IgD-negative memory B cell (primary cell): ENCODE results near the gene KLHL12. TPM values are rescaled to one million over a fixed set of nuclear protein-coding genes. Genes with fewer than 3 reads are reported as not detected.

Experiments used
- H3K27ac Mint-ChIP-seq, 3 donors: one replicate each; pipeline ENCODE4 v1.8.0; 2020 to 2022; ENCODE audit warnings: mild to moderate bottlenecking in 3 of 3, mixed read lengths in 3 of 3, moderate library complexity in 1 of 3
- H3K27me3 Mint-ChIP-seq: one replicate; pipeline ENCODE4 v1.8.0; 2021; ENCODE audit warnings: mixed read lengths
- H3K36me3 Mint-ChIP-seq: one replicate; pipeline ENCODE4 v1.8.0; 2020; ENCODE audit warnings: mild to moderate bottlenecking, mixed read lengths
- H3K4me1 Mint-ChIP-seq, 3 donors: one replicate each; pipeline ENCODE4 v1.8.0; 2020 to 2022; ENCODE audit warnings: mixed read lengths in 3 of 3, mild to moderate bottlenecking in 1 of 3
- H3K4me3 Mint-ChIP-seq, 4 donors: one replicate each; pipeline ENCODE4 v1.8.0; 2020 to 2022; ENCODE audit warnings: mild to moderate bottlenecking in 4 of 4, mixed read lengths in 4 of 4, moderate library complexity in 3 of 4
- H3K9me3 Mint-ChIP-seq, 3 donors: one replicate each; pipeline ENCODE4 v1.8.0; 2020 to 2021; ENCODE audit warnings: mixed read lengths in 3 of 3, mild to moderate bottlenecking in 1 of 3
- polyA plus RNA-seq: library from polyadenylated mRNA; unstranded; fragments of 300-500 nt; fragmentation: Illumina TruSeq; gene quantifications from one replicate; pipeline ENCODE4 v1.2.3, GENCODE V29; 2021

The KLHL12 gene
- polyA plus RNA-seq, 1 donor from 2014 or later = 15.3 TPM

- H3K27me3 Mint-ChIP-seq = no peaks in the 10 kb centered on the region
- H3K4me3 Mint-ChIP-seq = peak overlapping the region in 1 of 4 donors; percentile 40
- H3K4me1 Mint-ChIP-seq = peaks cover 4 to 5% (median 4%) of the 10 kb centered on the region in 3 donors
- H3K36me3 Mint-ChIP-seq = peaks cover 8% of the 10 kb centered on the region
- H3K9me3 Mint-ChIP-seq = no peaks in the 10 kb centered on the region
- no peak overlapping the region for H3K27ac Mint-ChIP-seq
Observed at GRCh38 chr1:202880062-202880461, 47.0 kb downstream of the KLHL12 start.

GRCh38 chr1:202879128-202879527 lies 47.9 kb downstream of the KLHL12 start:
- H3K4me1 Mint-ChIP-seq = peaks cover 4% of the 10 kb centered on the region in 3 donors
- H3K9me3 Mint-ChIP-seq = no peaks in the 10 kb centered on the region
- H3K27ac Mint-ChIP-seq = no peak overlapping the region
- peaks cover 8% of the 10 kb centered on the region for H3K36me3 Mint-ChIP-seq
- H3K27me3 Mint-ChIP-seq = no peaks in the 10 kb centered on the region
- no peak overlapping the region for H3K4me3 Mint-ChIP-seq

- Mint-ChIP-seq H3K27ac (no peak overlapping the region), H3K36me3 (no peaks in the 10 kb centered on the region), H3K27me3 (peaks cover 1% of the 10 kb centered on the region), H3K9me3 (no peaks in the 10 kb centered on the region), H3K4me3 (no peak overlapping the region), H3K4me1 (peaks cover 0 to 3% (median 0%) of the 10 kb centered on the region in 3 donors)
Observed at GRCh38 chr1:202873026-202873425, 54.0 kb downstream of the KLHL12 start.

GRCh38 chr1:202871367-202871766 lies 55.7 kb downstream of the KLHL12 start:
- Mint-ChIP-seq H3K36me3 (no peaks in the 10 kb centered on the region), H3K27ac (no peak overlapping the region), H3K4me3 (no peak overlapping the region), H3K9me3 (no peaks in the 10 kb centered on the region), H3K4me1 (peaks cover 0 to 3% (median 0%) of the 10 kb centered on the region in 3 donors), H3K27me3 (peaks cover 2% of the 10 kb centered on the region)

- peaks cover 26% of the 10 kb centered on the region for H3K27me3 Mint-ChIP-seq
- H3K4me3 Mint-ChIP-seq = peak overlapping the region in 3 of 4 donors; percentile 1 to 80 (median 56)
- H3K4me1 Mint-ChIP-seq = peaks cover 5 to 6% (median 6%) of the 10 kb centered on the region in 3 donors
- no peaks in the 10 kb centered on the region for H3K36me3 Mint-ChIP-seq
- no peaks in the 10 kb centered on the region for H3K9me3 Mint-ChIP-seq
- H3K27ac Mint-ChIP-seq = no peak overlapping the region
Observed at GRCh38 chr1:202862679-202863560, 64.1 kb downstream of the KLHL12 start.

GRCh38 chr1:202861420-202862132 lies 65.5 kb downstream of the KLHL12 start:
- peaks cover 5 to 6% (median 6%) of the 10 kb centered on the region in 3 donors for H3K4me1 Mint-ChIP-seq
- peak overlapping the region; percentile 79 to 96 (median 86) for H3K4me3 Mint-ChIP-seq
- no peaks in the 10 kb centered on the region for H3K9me3 Mint-ChIP-seq
- peaks cover 25% of the 10 kb centered on the region for H3K27me3 Mint-ChIP-seq
- no peaks in the 10 kb centered on the region for H3K36me3 Mint-ChIP-seq
- H3K27ac Mint-ChIP-seq = peak overlapping the region in 1 of 3 donors; percentile 88

GRCh38 chr1:202860744-202861419 lies 66.2 kb downstream of the KLHL12 start:
- Mint-ChIP-seq H3K9me3 (no peaks in the 10 kb centered on the region), H3K4me1 (peaks cover 5 to 6% (median 6%) of the 10 kb centered on the region in 3 donors), H3K36me3 (no peaks in the 10 kb centered on the region), H3K27ac (no peak overlapping the region), H3K4me3 (peak overlapping the region; percentile 79 to 96 (median 86)), H3K27me3 (peaks cover 23% of the 10 kb centered on the region)

- Mint-ChIP-seq H3K27ac (no peak overlapping the region), H3K4me1 (peaks cover 5 to 6% (median 6%) of the 10 kb centered on the region in 3 donors), H3K36me3 (no peaks in the 10 kb centered on the region), H3K27me3 (peaks cover 18% of the 10 kb centered on the region), H3K9me3 (no peaks in the 10 kb centered on the region), H3K4me3 (peak overlapping the region in 1 of 4 donors; percentile 60)
Observed at GRCh38 chr1:202858789-202859414, 68.1 kb downstream of the KLHL12 start.

- peaks cover 5 to 6% (median 6%) of the 10 kb centered on the region in 3 donors for H3K4me1 Mint-ChIP-seq
- H3K36me3 Mint-ChIP-seq = no peaks in the 10 kb centered on the region
- H3K4me3 Mint-ChIP-seq = peak overlapping the region in 1 of 4 donors; percentile 60
- H3K27ac Mint-ChIP-seq = no peak overlapping the region
- no peaks in the 10 kb centered on the region for H3K9me3 Mint-ChIP-seq
- H3K27me3 Mint-ChIP-seq = peaks cover 18% of the 10 kb centered on the region
Observed at GRCh38 chr1:202858331-202858730, 68.7 kb downstream of the KLHL12 start.

- Mint-ChIP-seq H3K36me3 (no peaks in the 10 kb centered on the region), H3K27me3 (peaks cover 14% of the 10 kb centered on the region), H3K27ac (no peak overlapping the region), H3K9me3 (no peaks in the 10 kb centered on the region), H3K4me3 (no peak overlapping the region), H3K4me1 (peaks cover 5 to 6% (median 5%) of the 10 kb centered on the region in 3 donors)
Observed at GRCh38 chr1:202857136-202857610, 69.9 kb downstream of the KLHL12 start.

- H3K27me3 Mint-ChIP-seq = peaks cover 4% of the 10 kb centered on the region
- H3K9me3 Mint-ChIP-seq = no peaks in the 10 kb centered on the region
- peaks cover 0 to 4% (median 0%) of the 10 kb centered on the region in 3 donors for H3K4me1 Mint-ChIP-seq
- no peaks in the 10 kb centered on the region for H3K36me3 Mint-ChIP-seq
- H3K4me3 Mint-ChIP-seq = no peak overlapping the region
- no peak overlapping the region for H3K27ac Mint-ChIP-seq
Observed at GRCh38 chr1:202856014-202856413, 71.0 kb downstream of the KLHL12 start.

- H3K9me3 Mint-ChIP-seq = no peaks in the 10 kb centered on the region
- H3K27ac Mint-ChIP-seq = no peak overlapping the region
- peaks cover 1% of the 10 kb centered on the region for H3K27me3 Mint-ChIP-seq
- no peak overlapping the region for H3K4me3 Mint-ChIP-seq
- H3K4me1 Mint-ChIP-seq = peaks cover 6 to 12% (median 7%) of the 10 kb centered on the region in 3 donors
- H3K36me3 Mint-ChIP-seq = no peaks in the 10 kb centered on the region
Observed at GRCh38 chr1:202854787-202855186, 72.2 kb downstream of the KLHL12 start.

GRCh38 chr1:202852163-202852904 lies 74.7 kb downstream of the KLHL12 start:
- H3K27ac Mint-ChIP-seq = no peak overlapping the region
- H3K27me3 Mint-ChIP-seq = no peaks in the 10 kb centered on the region
- H3K4me3 Mint-ChIP-seq = no peak overlapping the region
- peaks cover 17 to 21% (median 17%) of the 10 kb centered on the region in 3 donors for H3K4me1 Mint-ChIP-seq
- H3K9me3 Mint-ChIP-seq = no peaks in the 10 kb centered on the region
- no peaks in the 10 kb centered on the region for H3K36me3 Mint-ChIP-seq
